HepG2 (cell line): ENCODE measurements around the gene PDE4C. TPM values are rescaled to one million over a fixed set of nuclear protein-coding genes. Genes with fewer than 3 reads are reported as not detected.

ENCODE experiments used
- ADNP ChIP-seq: sonication (generic); formaldehyde crosslinking; IDR thresholded peaks from 2 replicates; pipeline ENCODE4 v1.4.0; 2020; ENCODE audit warnings: missing genetic modification reagents
- AKAP8 ChIP-seq: sonication (generic); formaldehyde crosslinking; IDR thresholded peaks from 2 replicates; pipeline ENCODE4 v1.5.1; 2020; ENCODE audit warnings: mild to moderate bottlenecking, missing genetic modification reagents
- ARID2 ChIP-seq: sonication (generic); formaldehyde crosslinking; IDR thresholded peaks from 2 replicates; pipeline ENCODE4 v1.8.1; 2022; ENCODE audit warnings: mild to moderate bottlenecking, missing genetic modification reagents, borderline replicate concordance
- DBP ChIP-seq: sonication (generic); formaldehyde crosslinking; IDR thresholded peaks from 2 replicates; pipeline ENCODE4 v1.4.0; 2020; ENCODE audit warnings: missing genetic modification reagents; ENCODE audit errors: not compliant biosample characterization
- E2F2 ChIP-seq: sonication (generic); formaldehyde crosslinking; IDR thresholded peaks from 2 replicates; pipeline ENCODE4 v1.4.0; 2020; ENCODE audit warnings: missing genetic modification reagents, borderline replicate concordance
- HMG20B ChIP-seq: conservative IDR thresholded peaks from 2 replicates; pipeline ENCODE4 v1.6.1; 2016; ENCODE audit warnings: missing genetic modification reagents, missing compliant biosample characterization
- HNF4A ChIP-seq: sonication (generic); formaldehyde crosslinking; IDR thresholded peaks from 2 replicates; pipeline ENCODE4 v1.4.0; 2020; ENCODE audit warnings: missing genetic modification reagents
- KDM2A ChIP-seq: sonication (generic); formaldehyde crosslinking; IDR thresholded peaks from 2 replicates; pipeline ENCODE4 v1.4.0; 2020; ENCODE audit warnings: low read depth, missing genetic modification reagents, borderline replicate concordance
- KDM4B ChIP-seq: sonication (generic); formaldehyde crosslinking; IDR thresholded peaks from 2 replicates; pipeline ENCODE4 v1.4.0; 2020; ENCODE audit warnings: missing genetic modification reagents
- NFE2L2 ChIP-seq: fragments of 150-350 bp; IDR thresholded peaks from 2 replicates; pipeline ENCODE4 v1.6.1; 2014; ENCODE audit warnings: low read length
- NFKB2 ChIP-seq: sonication (generic); formaldehyde crosslinking; IDR thresholded peaks from 2 replicates; pipeline ENCODE4 v1.4.0; 2020; ENCODE audit warnings: missing genetic modification reagents, borderline replicate concordance
- POLR2AphosphoS5 ChIP-seq: IDR thresholded peaks from 2 replicates; pipeline ENCODE4 v1.6.1; 2012; ENCODE audit warnings: low read depth, low read length
- PPARG ChIP-seq: conservative IDR thresholded peaks from 2 replicates; pipeline ENCODE4 v1.6.1; 2016; ENCODE audit warnings: missing biosample characterization, missing genetic modification reagents
- RAD51 ChIP-seq: fragments of 450-650 bp; IDR thresholded peaks from 2 replicates; pipeline ENCODE4 v1.6.1; 2016; ENCODE audit warnings: borderline replicate concordance
- RBAK ChIP-seq: sonication (generic); formaldehyde crosslinking; IDR thresholded peaks from 2 replicates; pipeline ENCODE4 v1.5.1; 2020; ENCODE audit warnings: mild to moderate bottlenecking, missing genetic modification reagents
- RNF219 ChIP-seq: sonication (generic); formaldehyde crosslinking; IDR thresholded peaks from 2 replicates; pipeline ENCODE4 v1.5.0; 2020; ENCODE audit warnings: mild to moderate bottlenecking, missing genetic modification reagents
- RXRB ChIP-seq: IDR thresholded peaks from 2 replicates; pipeline ENCODE4 v1.6.1; 2016; ENCODE audit warnings: borderline replicate concordance, missing genetic modification reagents, missing compliant biosample characterization
- TFAP4 ChIP-seq: sonication (generic); IDR thresholded peaks from 2 replicates; pipeline ENCODE4 v1.6.1; 2016; ENCODE audit warnings: low read depth, borderline replicate concordance
- TGIF2 ChIP-seq: IDR thresholded peaks from 2 replicates; pipeline ENCODE4 v1.6.1; 2016; ENCODE audit warnings: control low read depth, missing compliant biosample characterization
- ZBTB43 ChIP-seq: sonication (generic); formaldehyde crosslinking; conservative IDR thresholded peaks from 2 replicates; pipeline ENCODE4 v1.4.0; 2020; ENCODE audit warnings: missing genetic modification reagents
- ZNF10 ChIP-seq: sonication (generic); formaldehyde crosslinking; IDR thresholded peaks from 2 replicates; pipeline ENCODE4 v1.4.0; 2020; ENCODE audit warnings: mild to moderate bottlenecking, low read depth, missing genetic modification reagents, borderline replicate concordance
- ZNF572 ChIP-seq: sonication (generic); formaldehyde crosslinking; IDR thresholded peaks from 2 replicates; pipeline ENCODE4 v1.5.1; 2020; ENCODE audit warnings: mild to moderate bottlenecking, missing genetic modification reagents
- ZNF761 ChIP-seq: sonication (generic); formaldehyde crosslinking; conservative IDR thresholded peaks from 2 replicates; pipeline ENCODE4 v1.4.0; 2020; ENCODE audit warnings: mild to moderate bottlenecking, missing genetic modification reagents
- ZNF788 ChIP-seq: sonication (generic); formaldehyde crosslinking; IDR thresholded peaks from 2 replicates; pipeline ENCODE4 v1.5.0; 2020; ENCODE audit warnings: mild to moderate bottlenecking, missing genetic modification reagents, borderline replicate concordance
- ZZZ3 ChIP-seq: sonication (generic); formaldehyde crosslinking; IDR thresholded peaks from 2 replicates; pipeline ENCODE4 v1.4.0; 2020; ENCODE audit warnings: missing genetic modification reagents, mild to moderate bottlenecking, borderline replicate concordance
- polyA plus RNA-seq, 8 experiments: library from polyadenylated mRNA; depleted of rRNA in 3 of 8; stranded (reverse) in 7 of 8; unstranded in 1 of 8; fragments of >200 nt; fragmentation: Illumina TruSeq in 4 of 8; extraction: Trizol in 4 of 8; gene quantifications; 2 replicates each; pipeline versions ENCODE4 v1.2.1 to v1.2.3, GENCODE V29; 2011 to 2016; ENCODE audit warnings: low read depth in 4 of 8, missing spikeins in 1 of 8, mixed read lengths in 1 of 8; ENCODE audit not compliant: insufficient read depth in 1 of 8
- total RNA-seq, 5 experiments: library from RNA; depleted of rRNA; stranded (reverse); fragments of >200 nt; fragmentation: Illumina TruSeq; extraction: Trizol; gene quantifications; 2 replicates each; pipeline ENCODE4 v1.2.3, GENCODE V29; 2016; ENCODE audit warnings: low read depth in 1 of 5

The PDE4C gene
- total and polyA plus RNA-seq, 2 of the 13 experiments (the other 11 are each of a cell fraction or from before 2014, with no cell fraction given) = 1.4 to 14.0 TPM

- no peak for TF ChIP-seq ZNF10 (CRISPR knock-in tag)
- no peak for TF ChIP-seq ZNF572 (CRISPR knock-in tag)
- no peak for TF ChIP-seq RNF219
- peak; percentile 43; the same call in 1 of the 2 replicates for TF ChIP-seq HMG20B (CRISPR knock-in tag)
- no peak for TF ChIP-seq NFE2L2
- peak; percentile 47 for TF ChIP-seq POLR2AphosphoS5
- peak; percentile 65; the same call in 1 of the 2 replicates for TF ChIP-seq AKAP8 (CRISPR knock-in tag)
- 0 out of 2 replicates have a peak, but pooled peaks have one; percentile 41 for TF ChIP-seq ZNF761 (CRISPR knock-in tag)
- no peak for TF ChIP-seq RAD51
- TF ChIP-seq ARID2 (CRISPR knock-in tag) = 0 out of 2 replicates have a peak, but pooled peaks have one; percentile 66
- 0 out of 2 replicates have a peak, but pooled peaks have one; percentile 29 for TF ChIP-seq ZZZ3 (CRISPR knock-in tag)
- TF ChIP-seq NFKB2 (CRISPR knock-in tag) = no peak
- TF ChIP-seq TFAP4 = peak; percentile 91; the same call in 1 of the 2 replicates
- TF ChIP-seq ZBTB43 (CRISPR knock-in tag) = peak; percentile 59; the same call in 1 of the 2 replicates
- TF ChIP-seq PPARG (CRISPR knock-in tag) = peak; percentile 75; the same call in 1 of the 2 replicates
- TF ChIP-seq KDM4B (CRISPR knock-in tag) = peak; percentile 58; the same call in 1 of the 2 replicates
- TF ChIP-seq RXRB (CRISPR knock-in tag) = peak; percentile 73
- TF ChIP-seq TGIF2 (CRISPR knock-in tag) = no peak; the same call in 1 of the 2 replicates
- TF ChIP-seq KDM2A (CRISPR knock-in tag) = peak; percentile 68; the same call in 1 of the 2 replicates
- TF ChIP-seq ZNF788 (CRISPR knock-in tag) = 0 out of 2 replicates have a peak, but pooled peaks have one; percentile 55
- TF ChIP-seq HNF4A = peak; percentile 92
- 0 out of 2 replicates have a peak, but pooled peaks have one; percentile 9 for TF ChIP-seq ADNP (CRISPR knock-in tag)
- no peak for TF ChIP-seq E2F2 (CRISPR knock-in tag)
- TF ChIP-seq RBAK (CRISPR knock-in tag) = no peak
- TF ChIP-seq DBP = peak; percentile 38
Observed at GRCh38 chr19:18274781-18275356, 48.6 kb upstream of the PDE4C start (continued).
